HEK293 (cell line): Measurements from ENCODE around the gene PIGP.

Source experiments
- ATF2 ChIP-seq: fragments of 450-650 bp; formaldehyde crosslinking; IDR thresholded peaks from 2 replicates; pipeline ENCODE4 v1.5.1; 2016; ENCODE audit warnings: missing biosample characterization, missing genetic modification characterization, low read depth
- GLI4 ChIP-seq: fragments of 450-650 bp; formaldehyde crosslinking; IDR thresholded peaks from 2 replicates; pipeline ENCODE4 v1.5.1; 2016; ENCODE audit warnings: missing biosample characterization, missing genetic modification characterization
- GLIS2 ChIP-seq: fragments of 450-650 bp; formaldehyde crosslinking; IDR thresholded peaks from 2 replicates; pipeline ENCODE4 v1.5.1; 2016; ENCODE audit warnings: missing biosample characterization, missing genetic modification characterization
- HOXD13 ChIP-seq: sonication (generic); formaldehyde crosslinking; IDR thresholded peaks from 2 replicates; pipeline ENCODE4 v1.8.0; 2022; ENCODE audit warnings: missing genetic modification reagents, borderline replicate concordance
- KLF8 ChIP-seq: fragments of 450-650 bp; formaldehyde crosslinking; IDR thresholded peaks from 2 replicates; pipeline ENCODE4 v1.5.1; 2016; ENCODE audit warnings: missing biosample characterization, missing genetic modification characterization
- KLF9 ChIP-seq: fragments of 450-650 bp; formaldehyde crosslinking; IDR thresholded peaks from 2 replicates; pipeline ENCODE4 v1.5.1; 2016; ENCODE audit warnings: missing biosample characterization, missing genetic modification characterization, low read depth
- SP7 ChIP-seq: fragments of 450-650 bp; formaldehyde crosslinking; IDR thresholded peaks from 2 replicates; pipeline ENCODE4 v1.5.1; 2016; ENCODE audit warnings: missing biosample characterization, missing genetic modification characterization
- TSHZ1 ChIP-seq: fragments of 450-650 bp; formaldehyde crosslinking; IDR thresholded peaks from 2 replicates; pipeline ENCODE4 v1.5.1; 2016; ENCODE audit warnings: missing biosample characterization, missing genetic modification characterization, borderline replicate concordance
- ZBTB44 ChIP-seq: fragments of 450-650 bp; IDR thresholded peaks from 2 replicates; pipeline ENCODE4 v1.5.1; 2018; ENCODE audit warnings: missing biosample characterization, mild to moderate bottlenecking, missing genetic modification characterization
- ZBTB48 ChIP-seq: fragments of 450-650 bp; formaldehyde crosslinking; IDR thresholded peaks from 2 replicates; pipeline ENCODE4 v1.5.1; 2016; ENCODE audit warnings: missing biosample characterization, missing genetic modification characterization
- ZBTB8A ChIP-seq: fragments of 450-650 bp; formaldehyde crosslinking; IDR thresholded peaks from 2 replicates; pipeline ENCODE4 v1.5.1; 2016; ENCODE audit warnings: missing biosample characterization, missing genetic modification characterization
- ZNF155 ChIP-seq: fragments of 450-650 bp; formaldehyde crosslinking; IDR thresholded peaks from 2 replicates; pipeline ENCODE4 v1.5.1; 2016; ENCODE audit warnings: missing biosample characterization, missing genetic modification characterization
- ZNF184 ChIP-seq: fragments of 450-650 bp; IDR thresholded peaks from 2 replicates; pipeline ENCODE4 v1.5.1; 2018; ENCODE audit warnings: missing biosample characterization, mild to moderate bottlenecking, missing genetic modification characterization
- ZNF19 ChIP-seq: fragments of 450-650 bp; formaldehyde crosslinking; IDR thresholded peaks from 2 replicates; pipeline ENCODE4; 2016; ENCODE audit warnings: missing biosample characterization, missing genetic modification characterization, low read depth
- ZNF248 ChIP-seq: fragments of 450-650 bp; formaldehyde crosslinking; IDR thresholded peaks from 2 replicates; pipeline ENCODE4 v1.5.1; 2017; ENCODE audit warnings: missing biosample characterization, missing genetic modification characterization
- ZNF280D ChIP-seq: fragments of 450-650 bp; formaldehyde crosslinking; IDR thresholded peaks from 2 replicates; pipeline ENCODE4 v1.5.1; 2016; ENCODE audit warnings: missing biosample characterization, missing genetic modification characterization
- ZNF366 ChIP-seq: fragments of 450-650 bp; formaldehyde crosslinking; conservative IDR thresholded peaks from 2 replicates; pipeline ENCODE4 v1.5.1; 2016; ENCODE audit warnings: missing biosample characterization, missing genetic modification characterization
- ZNF394 ChIP-seq: fragments of 450-650 bp; formaldehyde crosslinking; IDR thresholded peaks from 2 replicates; pipeline ENCODE4 v1.5.1; 2016; ENCODE audit warnings: missing biosample characterization, missing genetic modification characterization, mild to moderate bottlenecking, moderate library complexity, borderline replicate concordance
- ZNF530 ChIP-seq: fragments of 450-650 bp; formaldehyde crosslinking; IDR thresholded peaks from 2 replicates; pipeline ENCODE4 v1.5.1; 2016; ENCODE audit warnings: low read depth, missing biosample characterization, missing genetic modification characterization
- ZNF558 ChIP-seq: fragments of 450-650 bp; formaldehyde crosslinking; IDR thresholded peaks from 2 replicates; pipeline ENCODE4 v1.5.1; 2016; ENCODE audit warnings: missing biosample characterization, missing genetic modification characterization
- ZNF580 ChIP-seq: fragments of 450-650 bp; formaldehyde crosslinking; IDR thresholded peaks from 2 replicates; pipeline ENCODE4 v1.5.1; 2016; ENCODE audit warnings: missing biosample characterization, missing genetic modification characterization
- ZNF596 ChIP-seq: fragments of 450-650 bp; IDR thresholded peaks from 2 replicates; pipeline ENCODE4 v1.5.0; 2018; ENCODE audit warnings: missing biosample characterization, mild to moderate bottlenecking, missing genetic modification characterization, moderate library complexity
- ZNF629 ChIP-seq: fragments of 450-650 bp; formaldehyde crosslinking; IDR thresholded peaks from 2 replicates; pipeline ENCODE4 v1.5.1; 2017; ENCODE audit warnings: missing biosample characterization, missing genetic modification characterization
- ZSCAN5A ChIP-seq: fragments of 450-650 bp; formaldehyde crosslinking; IDR thresholded peaks from 2 replicates; pipeline ENCODE4 v1.5.1; 2016; ENCODE audit warnings: missing biosample characterization, missing genetic modification characterization
- ZXDB ChIP-seq: fragments of 450-650 bp; formaldehyde crosslinking; IDR thresholded peaks from 2 replicates; pipeline ENCODE4 v1.5.1; 2016; ENCODE audit warnings: missing biosample characterization, missing genetic modification characterization
- TF ChIP-seq, protein P1 (sequence below): fragments of 450-650 bp; formaldehyde crosslinking; IDR thresholded peaks from 2 replicates; pipeline ENCODE4 v1.5.1; 2017; ENCODE audit warnings: missing biosample characterization, missing genetic modification characterization

PIGP gene

DNA sequence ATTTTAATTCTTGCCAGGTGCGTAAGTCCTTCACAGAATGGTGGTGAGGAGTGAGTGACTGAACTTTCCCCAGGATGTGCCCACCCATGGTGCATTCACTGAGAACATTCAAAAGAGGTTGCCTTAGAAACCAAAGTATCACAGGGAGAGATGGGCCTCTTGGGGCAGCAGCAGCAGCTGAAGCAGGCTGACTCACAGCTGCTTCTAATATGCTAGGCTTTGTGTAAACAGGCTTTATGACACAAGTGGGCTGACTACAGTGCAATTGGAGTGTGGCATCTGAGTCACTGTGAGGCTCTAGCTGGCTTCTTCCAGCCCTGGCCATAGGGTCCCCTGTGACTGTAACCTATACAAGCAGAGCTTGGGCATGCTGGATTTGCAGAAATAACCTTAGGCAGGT lies 12.6 kb downstream of the PIGP start (continued):
- TF ChIP-seq TSHZ1 (tag by site-specific recombination) (peak; percentile 91), ZNF155 (tag by site-specific recombination) (no peak), ZNF629 (tag by site-specific recombination) (peak; percentile 90), KLF8 (tag by site-specific recombination) (peak; percentile 64), ZNF558 (tag by site-specific recombination) (peak; percentile 92), SP7 (tag by site-specific recombination) (peak; percentile 91), ZSCAN5A (peak; percentile 67; the same call in 1 of the 2 replicates), GLIS2 (tag by site-specific recombination) (no peak), KLF9 (tag by site-specific recombination) (no peak), ZNF366 (tag by site-specific recombination) (no peak), ZNF19 (tag by site-specific recombination) (no peak), HOXD13 (CRISPR knock-in tag) (no peak), ZXDB (tag by site-specific recombination) (0 out of 2 replicates have a peak, but pooled peaks have one; percentile 55), GLI4 (tag by site-specific recombination) (no peak), ZNF580 (no peak), ZBTB44 (peak; percentile 96), ZBTB8A (tag by site-specific recombination) (peak; percentile 92), ZNF596 (peak; percentile 32; the same call in 1 of the 2 replicates), ATF2 (tag by site-specific recombination) (0 out of 2 replicates have a peak, but pooled peaks have one; percentile 9), ZNF394 (tag by site-specific recombination) (peak; percentile 66; the same call in 1 of the 2 replicates), ZNF248 (tag by site-specific recombination) (no peak), ZBTB48 (no peak), ZNF530 (tag by site-specific recombination) (no peak), ZNF280D (tag by site-specific recombination) (no peak), ZNF184 (tag by site-specific recombination) (peak; percentile 92)
- TF ChIP-seq, protein P1, sequence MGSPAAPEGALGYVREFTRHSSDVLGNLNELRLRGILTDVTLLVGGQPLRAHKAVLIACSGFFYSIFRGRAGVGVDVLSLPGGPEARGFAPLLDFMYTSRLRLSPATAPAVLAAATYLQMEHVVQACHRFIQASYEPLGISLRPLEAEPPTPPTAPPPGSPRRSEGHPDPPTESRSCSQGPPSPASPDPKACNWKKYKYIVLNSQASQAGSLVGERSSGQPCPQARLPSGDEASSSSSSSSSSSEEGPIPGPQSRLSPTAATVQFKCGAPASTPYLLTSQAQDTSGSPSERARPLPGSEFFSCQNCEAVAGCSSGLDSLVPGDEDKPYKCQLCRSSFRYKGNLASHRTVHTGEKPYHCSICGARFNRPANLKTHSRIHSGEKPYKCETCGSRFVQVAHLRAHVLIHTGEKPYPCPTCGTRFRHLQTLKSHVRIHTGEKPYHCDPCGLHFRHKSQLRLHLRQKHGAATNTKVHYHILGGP (tag by site-specific recombination) = no peak
